Measurements from ENCODE around the gene ARHGAP27.
A peak's percentile ranks its signal among the peaks of the same experiment; 100 is the strongest.
"Not testable (repeated sequence)": the region's sequence is repeated elsewhere in the genome, so short reads cannot be mapped to it uniquely, and the experiment has no call there.

DNA sequence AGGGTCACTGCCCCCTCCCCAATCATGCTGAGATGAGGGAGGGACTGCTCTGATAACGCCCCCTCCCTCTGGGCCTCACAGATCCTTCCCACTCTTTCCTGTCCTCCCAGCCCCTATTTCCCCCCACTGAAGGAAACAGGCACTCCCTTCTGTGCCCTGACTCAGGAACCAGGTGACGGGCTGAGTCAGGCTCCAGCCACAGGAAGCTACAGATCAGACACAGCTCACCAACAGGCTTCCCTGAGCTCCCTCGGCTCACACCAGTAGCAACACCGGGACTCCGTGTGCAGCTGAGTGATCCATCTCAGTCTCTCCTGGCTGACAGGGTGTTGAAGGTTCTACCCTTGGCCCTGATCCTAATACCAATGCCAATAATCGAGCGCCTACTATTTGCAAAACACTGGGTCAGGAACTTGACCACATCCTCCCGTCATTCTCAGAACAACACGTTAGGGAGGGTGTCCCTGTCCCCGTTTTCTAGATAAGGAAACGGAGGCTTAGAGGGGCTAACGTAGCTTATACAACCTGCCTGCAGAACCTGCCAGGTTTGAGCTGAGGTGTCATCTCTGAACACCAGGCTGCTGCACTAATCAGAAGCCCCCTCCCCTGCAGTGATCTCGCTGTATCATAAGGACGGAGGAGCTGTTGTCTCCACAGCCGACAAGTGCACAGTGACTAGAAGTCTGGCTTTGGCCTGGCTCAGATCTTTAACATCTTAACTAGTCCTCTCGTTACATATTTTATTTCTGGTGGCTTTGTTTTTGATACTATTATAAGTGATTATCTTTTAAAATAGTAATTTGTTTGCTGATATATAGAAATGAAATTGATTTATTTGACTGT is 13.5 kb upstream of the ARHGAP27 start:
- not testable (repeated sequence) for TF ChIP-seq POLR2A, EP300 (IDR thresholded peaks at IDR 0.05)
- TF ChIP-seq, protein P1, sequence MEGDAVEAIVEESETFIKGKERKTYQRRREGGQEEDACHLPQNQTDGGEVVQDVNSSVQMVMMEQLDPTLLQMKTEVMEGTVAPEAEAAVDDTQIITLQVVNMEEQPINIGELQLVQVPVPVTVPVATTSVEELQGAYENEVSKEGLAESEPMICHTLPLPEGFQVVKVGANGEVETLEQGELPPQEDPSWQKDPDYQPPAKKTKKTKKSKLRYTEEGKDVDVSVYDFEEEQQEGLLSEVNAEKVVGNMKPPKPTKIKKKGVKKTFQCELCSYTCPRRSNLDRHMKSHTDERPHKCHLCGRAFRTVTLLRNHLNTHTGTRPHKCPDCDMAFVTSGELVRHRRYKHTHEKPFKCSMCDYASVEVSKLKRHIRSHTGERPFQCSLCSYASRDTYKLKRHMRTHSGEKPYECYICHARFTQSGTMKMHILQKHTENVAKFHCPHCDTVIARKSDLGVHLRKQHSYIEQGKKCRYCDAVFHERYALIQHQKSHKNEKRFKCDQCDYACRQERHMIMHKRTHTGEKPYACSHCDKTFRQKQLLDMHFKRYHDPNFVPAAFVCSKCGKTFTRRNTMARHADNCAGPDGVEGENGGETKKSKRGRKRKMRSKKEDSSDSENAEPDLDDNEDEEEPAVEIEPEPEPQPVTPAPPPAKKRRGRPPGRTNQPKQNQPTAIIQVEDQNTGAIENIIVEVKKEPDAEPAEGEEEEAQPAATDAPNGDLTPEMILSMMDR (IDR thresholded peaks at IDR 0.05), result not testable (repeated sequence)
- peak in 1 of 3 donors; percentile 18 for TF ChIP-seq POLR2AphosphoS5 (IDR thresholded peaks at IDR 0.05)

Measured in stomach (tissue), 4 donors.